Small intestine (tissue), 16 donors: ENCODE results near the gene RBAK. TPM values are rescaled to one million over a fixed set of nuclear protein-coding genes. Genes with fewer than 3 reads are reported as not detected.

Experiments used
- DNase-seq, 2 donors: peaks; one replicate each; pipeline versions ENCODE4 v3.0.0 to v3.0.0-alpha.2; 2013
- FAIRE-seq: peaks from 2 replicates; lab custom pipeline; 2012; peaks lifted over from hg19 to GRCh38; lab: Jason Lieb, UNC
- H3K27ac ChIP-seq, 3 donors: one replicate each; pipeline ENCODE4 v1.5.1; 2013; ENCODE audit warnings: low read length in 2 of 3, mild to moderate bottlenecking in 2 of 3, control low read depth in 1 of 3, inconsistent platforms in 1 of 3, low read depth in 1 of 3, moderate library complexity in 1 of 3
- H3K27me3 ChIP-seq, 3 donors: one replicate each; pipeline ENCODE4 v1.6.1; 2013; ENCODE audit warnings: low read length in 3 of 3, inconsistent platforms in 1 of 3; ENCODE audit not compliant: control insufficient read depth in 3 of 3, insufficient read depth in 3 of 3
- H3K36me3 ChIP-seq, 3 donors: one replicate each; pipeline ENCODE4 v1.6.1; 2013; ENCODE audit warnings: low read length in 3 of 3, inconsistent platforms in 1 of 3, low read depth in 1 of 3, mild to moderate bottlenecking in 1 of 3, moderate library complexity in 1 of 3; ENCODE audit not compliant: control insufficient read depth in 3 of 3, insufficient read depth in 2 of 3
- H3K4me1 ChIP-seq, 3 donors: one replicate each; pipeline ENCODE4 v1.6.1; 2013; ENCODE audit warnings: low read length in 2 of 3, inconsistent platforms in 1 of 3, low read depth in 1 of 3, mild to moderate bottlenecking in 1 of 3, moderate library complexity in 1 of 3; ENCODE audit not compliant: control insufficient read depth in 3 of 3, insufficient read depth in 2 of 3
- H3K4me3 ChIP-seq, 3 donors: one replicate each; pipeline ENCODE4 v1.5.1; 2013; ENCODE audit warnings: low read length in 3 of 3, control low read depth in 1 of 3, inconsistent platforms in 1 of 3, low read depth in 1 of 3, mild to moderate bottlenecking in 1 of 3, moderate library complexity in 1 of 3
- H3K9me3 ChIP-seq, 2 donors: one replicate each; pipeline ENCODE4 v1.6.1; 2013; ENCODE audit warnings: low read depth in 1 of 2, low read length in 1 of 2; ENCODE audit not compliant: control insufficient read depth in 2 of 2, insufficient read depth in 1 of 2
- WGBS, 3 donors: extraction: QIAGEN DNeasy Blood & Tissue Kit; methylation state at CpG; one replicate each; pipeline ENCODE4 v1.1.7; 2013; 5-methylcytosine and 5-hydroxymethylcytosine counted together
- long read RNA-seq, 10 donors: transcript quantifications; one replicate each; lab custom pipeline, GENCODE V29; 2026
- polyA plus RNA-seq, 4 donors: library from polyadenylated mRNA; stranded (reverse) in 3 of 4; unstranded in 1 of 4; fragments of 200-250 nt in 3 of 4; fragments of 120-200 nt in 1 of 4; gene quantifications; one replicate each; pipeline versions ENCODE4 v1.2.1 to v1.2.3, GENCODE V29; 2013
- donor health status: healthy with polysubstance abuse.
- donor health status: control.
- donor health status: control.
- donor health status: Bipolar disorder and iron deficiency.
- donor health status: healthy.

RBAK gene
- polyA plus RNA-seq = 10 to 100 TPM in 1 of 4 donors, 1 to 10 TPM in 3; 2.2 to 14.1 (median 3.5) TPM
- long read RNA-seq, donor 1, full-length matches to known transcripts = 3 of 3 reads
- long read RNA-seq, donor 1, partial matches to known transcripts = 0 of 3 reads
- long read RNA-seq, donor 1, other reads (novel, unspliced or antisense) = 0 of 3 reads
- long read RNA-seq, donor 2 = 0 reads
- long read RNA-seq, donor 3 = 0 reads
- long read RNA-seq, donor 4 = 0 reads
- long read RNA-seq, donor 5, full-length matches to known transcripts = 1 of 1 reads
- long read RNA-seq, donor 5, partial matches to known transcripts = 0 of 1 reads
- long read RNA-seq, donor 5, other reads (novel, unspliced or antisense) = 0 of 1 reads
- long read RNA-seq, donor 6 = 0 reads
- long read RNA-seq, donor 7, full-length matches to known transcripts = 3 of 3 reads
- long read RNA-seq, donor 7, partial matches to known transcripts = 0 of 3 reads
- long read RNA-seq, donor 7, other reads (novel, unspliced or antisense) = 0 of 3 reads
- long read RNA-seq, donor 8 = 0 reads
- long read RNA-seq, donor 9, full-length matches to known transcripts = 2 of 2 reads
- long read RNA-seq, donor 9, partial matches to known transcripts = 0 of 2 reads
- long read RNA-seq, donor 9, other reads (novel, unspliced or antisense) = 0 of 2 reads
- long read RNA-seq, donor 10, full-length matches to known transcripts = 3 of 3 reads
- long read RNA-seq, donor 10, partial matches to known transcripts = 0 of 3 reads
- long read RNA-seq, donor 10, other reads (novel, unspliced or antisense) = 0 of 3 reads

GRCh38 chr7:5045558-5046396 lies at the start of gene RBAK:
Gene RBAK (plus strand): TSS chr7:5045860. CDS start chr7:5048077, 2,217 bp downstream.
- 1% methylated on average over 57 to 69 of the region's 69 CpGs for whole genome bisulfite sequencing, 3 donors
- Histone ChIP-seq H3K27ac (peak within 1 kb of the TSS; percentile 64 to 83 (median 74)), H3K27me3 (no peaks in the 10 kb centered on the region), H3K9me3 (peaks cover 0 to 6% of the 10 kb centered on the region in 2 donors), H3K4me1 (peaks cover 0 to 3% (median 0%) of the 10 kb centered on the region in 3 donors), H3K36me3 (peaks cover 0 to 8% (median 7%) of the 10 kb centered on the region in 3 donors), H3K4me3 (peak within 1 kb of the TSS; percentile 77 to 95 (median 93))
- DNase-seq (peak; percentile 95 to 99), FAIRE-seq (no peak)

GRCh38 chr7:4996696-4997222 lies 48.9 kb upstream of the RBAK start:
- Histone ChIP-seq H3K9me3 (no peaks in the 10 kb centered on the region), H3K4me3 (no peak overlapping the region), H3K27me3 (no peaks in the 10 kb centered on the region), H3K36me3 (peaks cover 8 to 66% (median 14%) of the 10 kb centered on the region in 3 donors), H3K4me1 (no peaks in the 10 kb centered on the region), H3K27ac (no peak overlapping the region)
- DNase-seq = no peak
- WGBS, 3 donors = 79 to 90% (median 87%) methylated on average over 7 of the region's 7 CpGs
- no peak for FAIRE-seq

GRCh38 chr7:4998244-4998643 lies 47.4 kb upstream of the RBAK start:
- FAIRE-seq (no peak), DNase-seq (no peak)
- Histone ChIP-seq H3K36me3 (peaks cover 8 to 52% (median 13%) of the 10 kb centered on the region in 3 donors), H3K4me1 (no peaks in the 10 kb centered on the region), H3K27me3 (no peaks in the 10 kb centered on the region), H3K4me3 (no peak overlapping the region), H3K27ac (no peak overlapping the region), H3K9me3 (no peaks in the 10 kb centered on the region)
- WGBS, 3 donors = 88 to 95% (median 89%) methylated on average over 3 of the region's 3 CpGs

GRCh38 chr7:4998910-4999309 lies 46.8 kb upstream of the RBAK start:
- H3K4me1 ChIP-seq = no peaks in the 10 kb centered on the region
- H3K27me3 ChIP-seq = no peaks in the 10 kb centered on the region
- DNase-seq = no peak
- no peak overlapping the region for H3K27ac ChIP-seq
- no peak overlapping the region for H3K4me3 ChIP-seq
- no peaks in the 10 kb centered on the region for H3K9me3 ChIP-seq
- FAIRE-seq = no peak
- 92 to 94% (median 92%) methylated on average over 7 of the region's 7 CpGs for WGBS, 3 donors
- H3K36me3 ChIP-seq = peaks cover 8 to 47% (median 13%) of the 10 kb centered on the region in 3 donors

- 88 to 91% (median 89%) methylated on average over 5 of the region's 5 CpGs for WGBS, 3 donors
- DNase-seq (no peak), FAIRE-seq (no peak)
- Histone ChIP-seq H3K27ac (no peak overlapping the region), H3K4me3 (no peak overlapping the region), H3K27me3 (no peaks in the 10 kb centered on the region), H3K4me1 (no peaks in the 10 kb centered on the region), H3K9me3 (no peaks in the 10 kb centered on the region), H3K36me3 (peaks cover 8 to 46% (median 13%) of the 10 kb centered on the region in 3 donors)
Measured at GRCh38 chr7:4999369-4999950, 46.2 kb upstream of the RBAK start.

- Histone ChIP-seq H3K27ac (no peak overlapping the region), H3K4me3 (no peak overlapping the region), H3K4me1 (no peaks in the 10 kb centered on the region), H3K9me3 (no peaks in the 10 kb centered on the region), H3K27me3 (no peaks in the 10 kb centered on the region), H3K36me3 (peaks cover 8 to 32% (median 8%) of the 10 kb centered on the region in 3 donors)
- FAIRE-seq (no peak), DNase-seq (no peak)
- 89 to 93% (median 91%) methylated on average over 4 of the region's 4 CpGs for WGBS, 3 donors
Measured at GRCh38 chr7:5001003-5001402, 44.7 kb upstream of the RBAK start.

GRCh38 chr7:5001911-5002310 lies 43.7 kb upstream of the RBAK start:
- Histone ChIP-seq H3K9me3 (no peaks in the 10 kb centered on the region), H3K27ac (no peak overlapping the region), H3K36me3 (peaks cover 5 to 26% (median 8%) of the 10 kb centered on the region in 3 donors), H3K27me3 (no peaks in the 10 kb centered on the region), H3K4me3 (no peak overlapping the region), H3K4me1 (no peaks in the 10 kb centered on the region)
- FAIRE-seq (no peak), DNase-seq (no peak)
- WGBS, 3 donors = 96 to 97% (median 97%) methylated on average over 5 of the region's 5 CpGs
